HG03565 (cell line): Measurements from ENCODE around the gene TEKT5.
"Not testable (repeated sequence)": the region's sequence is repeated elsewhere in the genome, so short reads cannot be mapped to it uniquely, and the experiment has no call there.

Experiments
- ATAC-seq: cut with Tn5 transposase; IDR thresholded peaks from one replicate; pipeline ENCODE4 v1.9.1; 2021; ENCODE audit warnings: mild to moderate bottlenecking, moderate library complexity; ENCODE audit not compliant: unreplicated experiment

TEKT5 gene

GRCh38 chr16:10660950-10661635, 33.6 kb downstream of the TEKT5 start:
- ATAC-seq = no peak

GRCh38 chr16:10658943-10659342, 35.8 kb downstream of the TEKT5 start:
- no peak for ATAC-seq

- no peak for ATAC-seq
Observed at GRCh38 chr16:10657925-10658324, 36.8 kb downstream of the TEKT5 start.

GRCh38 chr16:10656618-10657017, 38.1 kb downstream of the TEKT5 start:
- no peak for ATAC-seq

GRCh38 chr16:10655415-10655977, 39.2 kb downstream of the TEKT5 start:
- no peak for ATAC-seq

GRCh38 chr16:10654592-10655414, 39.9 kb downstream of the TEKT5 start:
- no peak for ATAC-seq

- ATAC-seq = no peak
Observed at GRCh38 chr16:10652730-10653590, 41.8 kb downstream of the TEKT5 start.

GRCh38 chr16:10649098-10649497, 45.6 kb downstream of the TEKT5 start:
- ATAC-seq = not testable (repeated sequence)

GRCh38 chr16:10647721-10648296, 46.9 kb downstream of the TEKT5 start:
- no peak for ATAC-seq

GRCh38 chr16:10647264-10647720, 47.4 kb downstream of the TEKT5 start:
- no peak for ATAC-seq

- no peak for ATAC-seq
Observed at GRCh38 chr16:10646581-10647263, 48.0 kb downstream of the TEKT5 start.

GRCh38 chr16:10646228-10646580, 48.5 kb downstream of the TEKT5 start:
- no peak for ATAC-seq

- ATAC-seq = no peak
Observed at GRCh38 chr16:10644092-10644491, 50.6 kb downstream of the TEKT5 start.

- no peak for ATAC-seq
Observed at GRCh38 chr16:10642964-10643363, 51.8 kb downstream of the TEKT5 start.

- ATAC-seq = no peak
Observed at GRCh38 chr16:10641953-10642949, 52.5 kb downstream of the TEKT5 start.

- no peak for ATAC-seq
Observed at GRCh38 chr16:10641555-10641952, 53.2 kb downstream of the TEKT5 start.

GRCh38 chr16:10640934-10641333, 53.8 kb downstream of the TEKT5 start:
- ATAC-seq = no peak

- ATAC-seq = no peak
Observed at GRCh38 chr16:10638101-10638500, 56.6 kb downstream of the TEKT5 start.
